HFF-Myc (cell line): ENCODE measurements around the gene KCNAB1.

Experiments
- DNase-seq: peaks from one replicate; pipeline ENCODE4 v3.0.0-alpha.2; 2011; ENCODE audit warnings: low read depth; ENCODE audit errors: extremely low read depth
- H3K4me3 ChIP-seq: replicated peaks from 2 replicates; pipeline ENCODE4 v1.5.1; 2011; ENCODE audit warnings: low read depth, mild to moderate bottlenecking, control low read depth, low read length
- CTCF ChIP-seq: IDR thresholded peaks from 2 replicates; pipeline ENCODE4 v1.5.1; 2012; ENCODE audit warnings: mild to moderate bottlenecking, low read depth, low read length, control low read depth; ENCODE audit errors: missing control alignments

KCNAB1 gene

DNA sequence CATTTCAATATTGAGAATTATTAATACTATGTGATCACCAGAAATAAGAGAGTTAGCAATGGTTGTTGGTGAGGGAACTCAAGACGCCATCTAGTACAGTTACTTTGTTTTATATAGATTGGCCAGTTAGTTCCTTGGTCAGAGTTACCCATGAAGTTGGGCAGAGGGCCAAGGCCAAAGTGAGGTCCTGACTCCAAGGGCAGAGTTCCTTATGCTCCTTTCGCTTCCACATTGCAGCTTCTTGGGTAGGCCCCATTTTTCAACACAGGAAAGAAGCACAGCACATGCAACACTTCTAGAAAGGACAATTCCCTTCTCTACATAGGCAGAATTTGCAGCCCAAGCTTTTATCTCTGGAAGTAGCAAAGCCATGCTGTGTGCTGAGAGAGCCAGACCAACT lies 178.6 kb downstream of the KCNAB1 start:
- DNase-seq = no peak

GRCh38 chr3:156299569-156299968 lies 179.2 kb downstream of the KCNAB1 start:
- TF ChIP-seq CTCF = no peak
- no peak for DNase-seq
- no peak overlapping the region for H3K4me3 ChIP-seq

More for the DNA sequence above, 178.6 kb downstream of the KCNAB1 start:
- no peak overlapping the region for H3K4me3 ChIP-seq
- TF ChIP-seq CTCF = no peak

- H3K4me3 ChIP-seq = no peak overlapping the region
Measured at GRCh38 chr3:156300371-156300770, 180.0 kb downstream of the KCNAB1 start.

GRCh38 chr3:156300929-156301840 lies 180.8 kb downstream of the KCNAB1 start:
- no peak overlapping the region for H3K4me3 ChIP-seq
- no peak for DNase-seq

More at GRCh38 chr3:156300371-156300770, 180.0 kb downstream of the KCNAB1 start:
- DNase-seq = no peak
- no peak for TF ChIP-seq CTCF

GRCh38 chr3:156303001-156303707 lies 182.8 kb downstream of the KCNAB1 start:
- DNase-seq = no peak
- H3K4me3 ChIP-seq = no peak overlapping the region
- TF ChIP-seq CTCF = no peak

More at GRCh38 chr3:156300929-156301840, 180.8 kb downstream of the KCNAB1 start:
- no peak for TF ChIP-seq CTCF

- no peak for DNase-seq
- H3K4me3 ChIP-seq = no peak overlapping the region
- no peak for TF ChIP-seq CTCF
Measured at GRCh38 chr3:156304406-156304805, 184.0 kb downstream of the KCNAB1 start.
